CD4-positive, alpha-beta T cell treated with Interleukin-10 for 1 hour (primary cell): Measurements from ENCODE around the gene CAPN2.
"Not testable (repeated sequence)": the region's sequence is repeated elsewhere in the genome, so short reads cannot be mapped to it uniquely, and the experiment has no call there.

ENCODE experiments used
- DNase-seq: peaks from one replicate; pipeline ENCODE4 v3.0.0-alpha.2; 2020

Gene CAPN2

GRCh38 chr1:223794136-223794880 is 82.0 kb downstream of the CAPN2 start:
- DNase-seq: no peak

- no peak for DNase-seq
These were observed 83.9 kb downstream of the CAPN2 start for GRCh38 chr1:223796210-223796609.

GRCh38 chr1:223802032-223802431 is 89.7 kb downstream of the CAPN2 start:
- no peak for DNase-seq

GRCh38 chr1:223802602-223803001 is 90.3 kb downstream of the CAPN2 start:
- no peak for DNase-seq

GRCh38 chr1:223803211-223803610 is 90.9 kb downstream of the CAPN2 start:
- DNase-seq: no peak

- DNase-seq: not testable (repeated sequence)
These were observed 97.6 kb downstream of the CAPN2 start for GRCh38 chr1:223809905-223810304.

GRCh38 chr1:223810586-223810985 is 98.2 kb downstream of the CAPN2 start:
- no peak for DNase-seq

- peak; percentile 60 for DNase-seq
These were observed 99.3 kb downstream of the CAPN2 start for GRCh38 chr1:223811634-223812101.

GRCh38 chr1:223813645-223814044 is 101.3 kb downstream of the CAPN2 start:
- DNase-seq: no peak

- DNase-seq: no peak
These were observed 102.9 kb downstream of the CAPN2 start for GRCh38 chr1:223815020-223815853.

- no peak for DNase-seq
These were observed 103.5 kb downstream of the CAPN2 start for GRCh38 chr1:223815865-223816264.

GRCh38 chr1:223817265-223817664 is 104.9 kb downstream of the CAPN2 start:
- not testable (repeated sequence) for DNase-seq

- DNase-seq: no peak
These were observed 107.6 kb downstream of the CAPN2 start for GRCh38 chr1:223819730-223820514.

GRCh38 chr1:223820515-223820858 is 108.1 kb downstream of the CAPN2 start:
- no peak for DNase-seq

- DNase-seq: no peak
These were observed 108.6 kb downstream of the CAPN2 start for GRCh38 chr1:223820971-223821370.

- no peak for DNase-seq
These were observed 111.9 kb downstream of the CAPN2 start for GRCh38 chr1:223824287-223824686.

GRCh38 chr1:223824712-223825111 is 112.4 kb downstream of the CAPN2 start:
- no peak for DNase-seq
